Mesendoderm (in vitro differentiated cells): Measurements from ENCODE around the gene RBM3. TPM values are rescaled to one million over a fixed set of nuclear protein-coding genes. Genes with fewer than 3 reads are reported as not detected.
A peak's percentile ranks its signal among the peaks of the same experiment; 100 is the strongest.
"Not testable (repeated sequence)": the region's sequence is repeated elsewhere in the genome, so short reads cannot be mapped to it uniquely, and the experiment has no call there.

Experiments
- DNase-seq: peaks from one replicate; pipeline ENCODE4 v3.0.0; 2013
- H2AK5ac ChIP-seq: 2 replicates; pipeline ENCODE4 v1.6.1; 2013; ENCODE audit warnings: low read length, inconsistent platforms
- H2BK120ac ChIP-seq: 2 replicates; pipeline ENCODE4 v1.6.1; 2013; ENCODE audit warnings: low read depth, mild to moderate bottlenecking, low read length, moderate library complexity, mixed read lengths
- H2BK15ac ChIP-seq: replicated peaks from 2 replicates; pipeline ENCODE4 v1.6.1; 2013; ENCODE audit warnings: low read depth, mild to moderate bottlenecking, moderate library complexity
- H2BK5ac ChIP-seq: 2 replicates; pipeline ENCODE4 v1.6.1; 2013; ENCODE audit warnings: low read length, inconsistent platforms
- H3K18ac ChIP-seq: 2 replicates; pipeline ENCODE4 v1.6.1; 2013; ENCODE audit warnings: mild to moderate bottlenecking, low read length, mixed read lengths
- H3K23ac ChIP-seq: one replicate; pipeline ENCODE4 v1.6.1; 2013; ENCODE audit warnings: low read length
- H3K27ac ChIP-seq: 2 replicates; pipeline ENCODE4 v1.5.1; 2013; ENCODE audit warnings: low read depth, mild to moderate bottlenecking, inconsistent platforms, low read length, moderate library complexity
- H3K27me3 ChIP-seq: 2 replicates; pipeline ENCODE4 v1.6.1; 2013; ENCODE audit warnings: low read length, control low read depth, mild to moderate bottlenecking, inconsistent platforms; ENCODE audit not compliant: insufficient read depth, poor library complexity
- H3K36me3 ChIP-seq: 2 replicates; pipeline ENCODE4 v1.6.1; 2013; ENCODE audit warnings: low read length, inconsistent platforms; ENCODE audit not compliant: control insufficient read depth, insufficient read depth
- H3K4ac ChIP-seq: one replicate; pipeline ENCODE4 v1.6.1; 2013; ENCODE audit warnings: low read depth, mild to moderate bottlenecking, low read length, moderate library complexity
- H3K4me1 ChIP-seq: 2 replicates; pipeline ENCODE4 v1.6.1; 2013; ENCODE audit warnings: low read depth, low read length, inconsistent platforms; ENCODE audit not compliant: control insufficient read depth
- H3K4me2 ChIP-seq: 2 replicates; pipeline ENCODE4 v1.6.1; 2013; ENCODE audit warnings: low read length
- H3K4me3 ChIP-seq: 2 replicates; pipeline ENCODE4 v1.5.1; 2013; ENCODE audit warnings: mild to moderate bottlenecking, low read length
- H3K56ac ChIP-seq: one replicate; pipeline ENCODE4 v1.6.1; 2013; ENCODE audit warnings: low read length
- H3K79me1 ChIP-seq: 2 replicates; pipeline ENCODE4 v1.6.1; 2013; ENCODE audit warnings: low read length, inconsistent platforms
- H3K79me2 ChIP-seq: 2 replicates; pipeline ENCODE4 v1.6.1; 2013; ENCODE audit warnings: mild to moderate bottlenecking, low read length; ENCODE audit not compliant: control insufficient read depth, insufficient read depth
- H3K9ac ChIP-seq: 2 replicates; pipeline ENCODE4 v1.6.1; 2013; ENCODE audit warnings: low read length, inconsistent platforms
- H4K5ac ChIP-seq: one replicate; pipeline ENCODE4 v1.6.1; 2013; ENCODE audit warnings: low read length
- H4K8ac ChIP-seq: one replicate; pipeline ENCODE4 v1.6.1; 2013; ENCODE audit warnings: low read depth, mild to moderate bottlenecking, control low read depth, low read length, moderate library complexity
- WGBS: extraction: QIAGEN DNeasy Blood & Tissue Kit; methylation state at CpG from one replicate; pipeline ENCODE4 v1.1.7; 2013; ENCODE audit warnings: low lambda C conversion rate, missing lambda C conversion rate; ENCODE audit not compliant: insufficient coverage; ENCODE audit errors: extremely low coverage; 5-methylcytosine and 5-hydroxymethylcytosine counted together
- polyA plus RNA-seq, 2 experiments: library from polyadenylated mRNA; stranded (reverse); fragments of 200-250 nt; gene quantifications; one replicate each; pipeline ENCODE4 v1.2.3, GENCODE V29; 2013

The RBM3 gene
- 275 TPM for polyA plus RNA-seq (2013, experiment 1 of 2)
- polyA plus RNA-seq (2013, experiment 2 of 2) = 282 TPM

- Histone ChIP-seq H3K18ac (peak within 1 kb of the TSS; percentile 95), H3K56ac (peak within 1 kb of the TSS; percentile 95), H3K27me3 (no peaks in the 10 kb centered on the region), H3K9ac (peak within 1 kb of the TSS; percentile 98), H4K8ac (peak within 1 kb of the TSS; percentile 81), H3K4me3 (peak within 1 kb of the TSS; percentile 86), H2BK5ac (peak within 1 kb of the TSS; percentile 85), H2BK120ac (peak within 1 kb of the TSS; percentile 29), H3K4me1 (peaks cover 4% of the 10 kb centered on the region), H3K79me2 (peaks cover 18% of the 10 kb centered on the region), H3K4ac (peak within 1 kb of the TSS; percentile 98), H3K79me1 (peaks cover 2% of the 10 kb centered on the region), H3K36me3 (peaks cover 14% of the 10 kb centered on the region), H2AK5ac (peak within 1 kb of the TSS; percentile 95), H3K4me2 (peak within 1 kb of the TSS; percentile 79), H3K27ac (peak within 1 kb of the TSS; percentile 86), H4K5ac (peak within 1 kb of the TSS; percentile 60), H2BK15ac (no peak within 1 kb of the TSS), H3K23ac (no peak within 1 kb of the TSS)
- DNase-seq = peak; percentile 92
- WGBS = no CpG with 5 or more reads among the region's 71 CpGs
Observed at GRCh38 chrX:48574270-48575266, at the start of gene RBM3. Gene RBM3, plus strand, starts transcription at chrX:48574484. Its CDS starts 697 bp downstream, at chrX:48575181.

GRCh38 chrX:48525853-48526252 lies 48.4 kb upstream of the RBM3 start:
- not testable (repeated sequence) for H3K27ac ChIP-seq, H3K79me2 ChIP-seq, H4K8ac ChIP-seq, H3K18ac ChIP-seq, H2AK5ac ChIP-seq, H3K4me1 ChIP-seq, H3K56ac ChIP-seq, H2BK15ac ChIP-seq, H2BK5ac ChIP-seq, H3K23ac ChIP-seq, H3K4me2 ChIP-seq, DNase-seq, H3K4ac ChIP-seq, H3K27me3 ChIP-seq, H4K5ac ChIP-seq, H3K79me1 ChIP-seq, H3K9ac ChIP-seq, H3K4me3 ChIP-seq, H2BK120ac ChIP-seq, H3K36me3 ChIP-seq
- no CpG with 5 or more reads among the region's 8 CpGs for WGBS

DNA sequence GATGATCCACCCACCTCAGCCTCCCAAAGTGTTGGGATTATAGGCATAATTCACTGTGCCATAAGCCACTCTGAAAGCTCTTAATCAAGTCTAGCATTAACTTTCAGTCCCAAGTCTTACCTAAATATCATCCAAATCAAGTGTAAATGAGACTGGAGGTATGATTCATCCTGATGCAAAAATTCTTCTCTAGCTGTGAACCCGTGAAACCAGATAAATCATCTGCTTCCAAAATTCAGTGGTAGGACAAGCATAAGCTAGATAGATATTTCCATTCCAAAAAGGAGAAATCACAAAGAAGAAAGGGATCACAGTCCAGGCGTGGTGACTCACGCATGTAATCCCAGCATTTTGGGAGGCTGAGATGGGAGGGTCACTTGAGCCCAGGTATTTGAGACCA lies 43.5 kb upstream of the RBM3 start:
- H3K56ac ChIP-seq = no peak overlapping the region
- H3K79me1 ChIP-seq = no peaks in the 10 kb centered on the region
- H3K36me3 ChIP-seq = no peaks in the 10 kb centered on the region
- H3K4me3 ChIP-seq = no peak overlapping the region
- no peaks in the 10 kb centered on the region for H3K27me3 ChIP-seq
- no peak overlapping the region for H4K5ac ChIP-seq
- no peak overlapping the region for H3K9ac ChIP-seq
- H2AK5ac ChIP-seq = no peak overlapping the region
- no peak overlapping the region for H2BK5ac ChIP-seq
- no peak overlapping the region for H3K27ac ChIP-seq
- H3K79me2 ChIP-seq = no peaks in the 10 kb centered on the region
- H3K18ac ChIP-seq = no peak overlapping the region
- no peak overlapping the region for H2BK120ac ChIP-seq
- DNase-seq = no peak
- H2BK15ac ChIP-seq = no peak overlapping the region
- no peaks in the 10 kb centered on the region for H3K4me1 ChIP-seq
- no peak overlapping the region for H3K4me2 ChIP-seq
- no CpG with 5 or more reads among the region's 3 CpGs for whole genome bisulfite sequencing
- no peak overlapping the region for H4K8ac ChIP-seq
- no peak overlapping the region for H3K23ac ChIP-seq
- H3K4ac ChIP-seq = no peak overlapping the region

GRCh38 chrX:48531358-48531959 lies 42.8 kb upstream of the RBM3 start:
- Histone ChIP-seq H3K4me2 (no peak overlapping the region), H3K56ac (no peak overlapping the region), H3K9ac (no peak overlapping the region), H3K4me1 (no peaks in the 10 kb centered on the region), H2BK15ac (no peak overlapping the region), H3K18ac (no peak overlapping the region), H3K79me2 (no peaks in the 10 kb centered on the region), H2BK5ac (no peak overlapping the region), H2AK5ac (no peak overlapping the region), H3K4ac (no peak overlapping the region), H3K36me3 (no peaks in the 10 kb centered on the region), H3K27me3 (no peaks in the 10 kb centered on the region), H3K27ac (no peak overlapping the region), H3K79me1 (no peaks in the 10 kb centered on the region), H4K5ac (no peak overlapping the region), H3K23ac (no peak overlapping the region), H4K8ac (no peak overlapping the region), H2BK120ac (no peak overlapping the region), H3K4me3 (no peak overlapping the region)
- DNase-seq = peak; percentile 21
- WGBS = no CpG with 5 or more reads among the region's 5 CpGs

DNA sequence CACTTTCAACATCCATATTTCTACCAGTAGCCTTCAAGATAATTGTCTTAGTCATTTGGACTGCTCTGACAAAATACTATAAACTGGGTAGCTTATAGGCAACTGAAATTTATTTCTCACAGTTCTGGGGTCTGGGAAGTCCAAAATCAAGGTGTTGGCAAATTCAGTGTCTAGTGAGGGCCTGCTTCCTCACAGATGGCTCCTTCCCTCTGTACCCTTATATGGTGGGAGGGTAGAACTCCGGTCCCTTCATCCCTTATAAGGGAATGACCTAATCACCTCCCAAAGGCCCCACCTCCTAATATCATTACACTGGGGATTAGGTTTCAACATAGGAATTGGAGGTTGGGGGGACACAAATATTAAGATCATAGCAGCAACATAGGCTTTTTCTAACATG lies 42.1 kb upstream of the RBM3 start:
- H3K27ac ChIP-seq = no peak overlapping the region

More for the DNA sequence above, 42.1 kb upstream of the RBM3 start:
- no peak overlapping the region for H2AK5ac ChIP-seq
- no peak overlapping the region for H2BK120ac ChIP-seq
- H3K56ac ChIP-seq = no peak overlapping the region
- H3K4me2 ChIP-seq = no peak overlapping the region
- H3K9ac ChIP-seq = no peak overlapping the region
- no peak overlapping the region for H2BK15ac ChIP-seq
- no peak overlapping the region for H3K4ac ChIP-seq
- no peak overlapping the region for H4K8ac ChIP-seq
- WGBS = no CpG with 5 or more reads among the region's 1 CpG
- H3K4me3 ChIP-seq = no peak overlapping the region
- H3K79me1 ChIP-seq = no peaks in the 10 kb centered on the region
- H3K4me1 ChIP-seq = no peaks in the 10 kb centered on the region
- H3K23ac ChIP-seq = no peak overlapping the region
- DNase-seq = no peak
- no peaks in the 10 kb centered on the region for H3K36me3 ChIP-seq
- no peaks in the 10 kb centered on the region for H3K79me2 ChIP-seq
- H4K5ac ChIP-seq = no peak overlapping the region
- H3K27me3 ChIP-seq = no peaks in the 10 kb centered on the region
- no peak overlapping the region for H2BK5ac ChIP-seq
- no peak overlapping the region for H3K18ac ChIP-seq
